Activated naive CD4-positive, alpha-beta T cell treated with anti-CD3 and anti-CD28 coated beads, Interleukin-2, amount 50 U/mL, for 72 hours (primary cell): Measurements from ENCODE around the gene DMC1. TPM values are rescaled to one million over a fixed set of nuclear protein-coding genes. Genes with fewer than 3 reads are reported as not detected.
A peak's percentile ranks its signal among the peaks of the same experiment; 100 is the strongest.
"Not testable (repeated sequence)": the region's sequence is repeated elsewhere in the genome, so short reads cannot be mapped to it uniquely, and the experiment has no call there.

Experiments
- ATAC-seq, 2 donors: fragments of 150-1000 bp; cut with Tn5 transposase; 2 replicates each; pipeline ENCODE4 v1.10.0; 2021; ENCODE audit warnings: mild to moderate bottlenecking in 2 of 2, moderate library complexity in 2 of 2
- DNase-seq, 2 donors: peaks; one replicate each; pipeline ENCODE4 v3.0.0; 2021 to 2022; ENCODE audit warnings: low spot score in 2 of 2
- H3K27ac Mint-ChIP-seq, 2 donors: one replicate each; pipeline ENCODE4 v1.8.0; 2022; ENCODE audit warnings: mild to moderate bottlenecking in 2 of 2, mixed read lengths in 2 of 2
- H3K36me3 Mint-ChIP-seq, 2 donors: one replicate each; pipeline ENCODE4 v1.8.0; 2022; ENCODE audit warnings: mixed read lengths in 2 of 2
- H3K9me3 Mint-ChIP-seq, 2 donors: one replicate each; pipeline ENCODE4 v1.8.0; 2022; ENCODE audit warnings: mixed read lengths in 2 of 2
- total RNA-seq, 2 donors: library from RNA; stranded (reverse); gene quantifications; one replicate each; pipeline ENCODE4 v1.2.3, GENCODE V29; 2022

DMC1 gene, protein sequence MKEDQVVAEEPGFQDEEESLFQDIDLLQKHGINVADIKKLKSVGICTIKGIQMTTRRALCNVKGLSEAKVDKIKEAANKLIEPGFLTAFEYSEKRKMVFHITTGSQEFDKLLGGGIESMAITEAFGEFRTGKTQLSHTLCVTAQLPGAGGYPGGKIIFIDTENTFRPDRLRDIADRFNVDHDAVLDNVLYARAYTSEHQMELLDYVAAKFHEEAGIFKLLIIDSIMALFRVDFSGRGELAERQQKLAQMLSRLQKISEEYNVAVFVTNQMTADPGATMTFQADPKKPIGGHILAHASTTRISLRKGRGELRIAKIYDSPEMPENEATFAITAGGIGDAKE
- 10 to 100 TPM; 10.8 to 21.1 TPM for total RNA-seq

DNA sequence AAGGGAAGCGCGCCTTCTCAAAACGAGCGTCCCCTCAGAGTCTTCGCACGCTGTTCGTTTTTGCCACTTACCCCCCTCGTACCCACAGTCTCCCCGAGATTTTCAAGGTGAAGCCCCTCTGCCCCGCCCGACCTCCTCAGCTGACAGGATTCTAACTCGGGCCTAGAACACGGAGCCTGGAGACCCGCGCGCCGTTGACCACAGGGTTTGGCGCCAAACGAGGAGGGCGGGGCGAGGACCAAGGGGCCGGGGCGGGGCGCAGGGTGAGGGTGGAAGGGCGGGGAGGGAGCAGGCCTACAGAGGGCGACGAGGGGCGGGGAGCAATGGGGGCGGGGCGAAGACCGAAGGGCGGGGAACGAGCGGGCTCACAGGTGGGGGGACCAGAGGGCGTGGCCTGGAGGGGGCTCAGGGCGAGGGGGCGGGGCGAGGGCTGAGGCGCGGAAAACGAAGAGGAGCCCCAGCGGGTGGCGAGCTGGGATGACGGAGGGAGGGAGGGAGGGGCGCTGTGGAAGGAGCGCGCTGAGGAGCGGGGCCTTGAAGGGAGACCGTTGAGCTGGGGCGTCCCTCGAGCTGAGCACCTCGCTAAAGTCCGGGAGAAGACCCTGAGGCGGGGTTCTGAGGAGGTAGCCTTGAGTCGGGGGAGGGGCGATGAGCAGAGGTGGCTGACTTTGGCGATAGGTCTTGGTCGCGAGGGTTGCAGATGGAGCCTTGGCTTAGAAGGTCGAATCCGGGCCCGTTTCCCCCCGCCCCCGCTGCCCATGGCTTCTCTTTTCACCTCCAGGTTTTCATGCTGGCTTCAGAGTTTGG, at the start of gene DMC1:
DMC1 (minus strand) TSS at position 212 of the 807 bp plus-strand sequence. CDS start 1,927 bp downstream, outside the sequence.
- Mint-ChIP-seq H3K9me3 (no peaks in the 10 kb centered on the region), H3K36me3 (peaks cover 5 to 19% of the 10 kb centered on the region in 2 donors), H3K27ac (peak within 1 kb of the TSS; percentile 96 to 99)
- ATAC-seq = peak; percentile 88 to 94
- DNase-seq = peak; percentile 91 to 94

- peaks cover 0 to 4% of the 10 kb centered on the region in 2 donors for H3K9me3 Mint-ChIP-seq
- ATAC-seq = no peak
- H3K27ac Mint-ChIP-seq = no peak overlapping the region
- DNase-seq = no peak
- peaks cover 0 to 14% of the 10 kb centered on the region in 2 donors for H3K36me3 Mint-ChIP-seq
These were observed 48.7 kb upstream of the DMC1 start for GRCh38 chr22:38618682-38619081.

DNA sequence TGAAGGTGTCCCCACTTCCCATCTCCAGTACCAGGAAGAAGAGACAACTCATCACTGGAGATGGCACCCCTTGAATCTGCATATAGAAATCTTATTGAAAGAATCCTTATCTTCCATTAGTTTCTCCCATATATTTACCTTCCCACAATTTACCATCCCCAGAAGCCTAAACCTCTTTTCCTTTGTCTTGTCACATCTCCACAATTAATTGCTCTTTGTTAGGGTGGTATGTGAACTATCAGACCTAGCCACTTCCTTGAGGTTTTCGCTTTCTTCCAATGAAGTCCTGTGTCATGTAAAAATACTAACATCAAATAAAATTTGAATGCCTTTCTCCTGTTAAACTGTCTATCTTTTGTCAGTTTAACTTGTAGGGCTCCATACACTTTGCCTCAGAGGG, 48.3 kb upstream of the DMC1 start:
- Mint-ChIP-seq H3K27ac (no peak overlapping the region), H3K9me3 (peaks cover 0 to 4% of the 10 kb centered on the region in 2 donors), H3K36me3 (peaks cover 0 to 14% of the 10 kb centered on the region in 2 donors)
- no peak for DNase-seq
- no peak for ATAC-seq

DNA sequence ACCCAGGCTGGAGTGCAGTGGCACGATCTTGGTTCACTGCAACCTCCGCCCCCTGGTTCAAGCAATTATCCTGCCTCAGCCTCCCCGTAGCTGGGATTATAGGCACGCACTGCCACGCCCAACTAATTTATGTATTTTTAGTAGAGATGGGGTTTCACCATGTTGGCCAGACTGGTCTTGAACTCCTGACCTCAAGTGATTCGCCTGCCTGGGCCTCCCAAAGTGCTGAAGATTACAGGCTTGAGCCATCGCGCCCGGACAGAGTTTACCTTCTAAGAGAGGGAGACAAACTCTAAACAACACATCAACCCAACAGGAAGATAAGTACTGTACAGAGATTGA, 45.1 kb upstream of the DMC1 start:
- ATAC-seq, H3K9me3 Mint-ChIP-seq, DNase-seq, H3K27ac Mint-ChIP-seq: not testable (repeated sequence)
- H3K36me3 Mint-ChIP-seq = peaks cover 0 to 14% of the 10 kb centered on the region in 2 donors

DNA sequence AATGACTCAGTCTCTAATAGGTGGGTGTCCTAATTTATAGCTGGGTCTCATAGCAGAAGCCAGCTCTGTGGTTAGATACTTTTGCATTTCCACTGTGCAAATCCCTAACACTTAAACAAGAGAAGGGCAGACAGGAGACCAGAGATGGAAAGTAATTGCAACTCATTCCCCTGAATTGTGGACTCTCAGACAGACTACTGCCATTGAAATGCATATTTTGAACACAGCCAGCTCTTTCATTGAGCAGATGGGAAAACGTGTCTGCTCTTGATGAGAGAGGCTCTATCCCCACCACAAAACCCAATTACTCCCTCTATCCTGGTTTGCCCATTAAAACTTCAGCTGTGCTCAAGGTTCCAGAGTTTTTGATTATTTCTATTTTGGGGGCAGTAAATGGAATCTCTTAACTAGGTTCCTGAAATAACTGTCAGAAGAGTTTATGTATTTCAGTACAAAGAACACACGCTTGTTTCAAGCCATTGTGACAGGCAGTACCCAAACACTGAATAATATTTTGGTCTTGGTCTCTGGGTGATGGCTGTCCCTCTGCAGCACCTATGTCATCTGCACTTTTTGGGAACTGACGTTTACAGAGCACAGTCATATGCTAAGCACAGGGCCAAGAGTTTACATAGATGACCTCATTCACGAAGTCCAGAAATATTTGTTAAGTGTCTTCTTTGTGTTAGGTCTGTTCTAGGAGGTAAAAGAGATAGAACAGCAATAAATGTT, 44.5 kb upstream of the DMC1 start:
- DNase-seq (peak in 1 of 2 donors; percentile 0), ATAC-seq (no peak)
- no peak overlapping the region for H3K27ac Mint-ChIP-seq
- peaks cover 0 to 14% of the 10 kb centered on the region in 2 donors for H3K36me3 Mint-ChIP-seq
- H3K9me3 Mint-ChIP-seq = peaks cover 0 to 4% of the 10 kb centered on the region in 2 donors

DNA sequence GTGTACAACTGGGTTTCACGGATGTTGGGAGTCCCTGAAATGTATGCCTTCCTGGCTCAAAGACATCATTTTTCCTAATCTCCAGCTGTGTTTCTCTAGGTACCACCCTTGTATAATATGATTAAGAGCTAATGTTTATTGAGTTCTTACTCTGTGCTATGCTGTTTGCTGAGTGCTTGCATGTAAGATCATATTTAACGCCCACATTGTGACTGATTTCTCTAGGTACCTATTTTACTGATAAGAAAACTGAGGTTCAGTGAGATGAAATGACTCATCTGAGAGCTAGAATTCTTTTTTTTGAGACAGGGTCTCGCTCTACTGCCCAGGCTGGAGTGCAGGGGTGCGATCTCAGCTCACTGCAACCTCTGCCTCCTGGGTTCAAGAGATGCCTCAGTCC, 43.6 kb upstream of the DMC1 start:
- H3K36me3 Mint-ChIP-seq = peaks cover 0 to 10% of the 10 kb centered on the region in 2 donors
- H3K27ac Mint-ChIP-seq = no peak overlapping the region
- DNase-seq = no peak
- H3K9me3 Mint-ChIP-seq = peaks cover 0 to 4% of the 10 kb centered on the region in 2 donors
- peak; percentile 61 to 88 for ATAC-seq

GRCh38 chr22:38612217-38613006, 42.4 kb upstream of the DMC1 start:
- Mint-ChIP-seq H3K27ac (no peak overlapping the region), H3K36me3 (no peaks in the 10 kb centered on the region), H3K9me3 (no peaks in the 10 kb centered on the region)
- ATAC-seq (no peak), DNase-seq (peak in 1 of 2 donors; percentile 7)

DNA sequence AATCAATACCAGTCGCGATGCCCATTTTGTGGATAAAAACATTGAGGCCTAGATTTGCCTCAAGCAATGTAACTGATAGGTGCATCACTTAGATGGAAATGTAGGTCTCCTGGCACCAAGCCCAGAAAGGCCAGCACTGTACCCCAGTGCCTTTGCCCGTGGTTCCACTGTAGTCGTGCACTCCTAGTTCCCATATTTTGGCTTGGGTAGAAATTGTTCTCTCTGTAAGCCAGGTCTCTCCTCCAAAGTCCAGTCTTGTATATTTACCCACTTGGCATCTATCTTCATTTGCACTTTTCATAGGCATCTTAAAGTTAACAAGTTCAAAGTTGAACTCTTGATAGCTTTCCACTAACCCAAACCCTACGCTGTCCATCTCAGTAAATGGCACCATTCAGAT, 41.6 kb upstream of the DMC1 start:
- ATAC-seq (no peak), DNase-seq (peak in 1 of 2 donors; percentile 2)
- Mint-ChIP-seq H3K27ac (no peak overlapping the region), H3K9me3 (no peaks in the 10 kb centered on the region), H3K36me3 (no peaks in the 10 kb centered on the region)

DNA sequence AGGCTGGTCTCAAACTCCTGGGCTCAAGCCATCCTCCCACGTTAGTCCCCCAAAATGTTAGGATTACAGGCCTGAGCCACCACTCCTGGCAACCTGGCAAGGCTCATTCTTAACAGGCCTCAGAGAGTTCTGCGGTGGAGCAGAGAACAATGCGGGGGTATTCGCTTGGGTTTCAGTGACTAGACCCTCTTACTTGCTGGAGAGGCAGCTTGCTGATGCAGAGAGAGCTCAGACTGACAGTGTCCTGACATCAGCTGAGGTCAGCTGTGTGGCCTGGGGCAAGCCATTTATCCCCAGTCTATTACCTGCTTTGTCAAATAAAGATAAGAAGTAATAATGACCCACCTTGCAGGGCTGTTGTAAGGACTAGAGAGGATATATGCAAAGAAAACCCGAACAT, 40.3 kb upstream of the DMC1 start:
- H3K9me3 Mint-ChIP-seq = no peaks in the 10 kb centered on the region
- H3K36me3 Mint-ChIP-seq = no peaks in the 10 kb centered on the region
- H3K27ac Mint-ChIP-seq = no peak overlapping the region
- DNase-seq (peak in 1 of 2 donors; percentile 4), ATAC-seq (no peak)

- H3K27ac Mint-ChIP-seq = peak overlapping the region in 1 of 2 donors; percentile 79
- H3K9me3 Mint-ChIP-seq = no peaks in the 10 kb centered on the region
- no peak for ATAC-seq
- peak in 1 of 2 donors; percentile 25 for DNase-seq
- H3K36me3 Mint-ChIP-seq = no peaks in the 10 kb centered on the region
These were observed 39.2 kb upstream of the DMC1 start for GRCh38 chr22:38608992-38609750.

DNA sequence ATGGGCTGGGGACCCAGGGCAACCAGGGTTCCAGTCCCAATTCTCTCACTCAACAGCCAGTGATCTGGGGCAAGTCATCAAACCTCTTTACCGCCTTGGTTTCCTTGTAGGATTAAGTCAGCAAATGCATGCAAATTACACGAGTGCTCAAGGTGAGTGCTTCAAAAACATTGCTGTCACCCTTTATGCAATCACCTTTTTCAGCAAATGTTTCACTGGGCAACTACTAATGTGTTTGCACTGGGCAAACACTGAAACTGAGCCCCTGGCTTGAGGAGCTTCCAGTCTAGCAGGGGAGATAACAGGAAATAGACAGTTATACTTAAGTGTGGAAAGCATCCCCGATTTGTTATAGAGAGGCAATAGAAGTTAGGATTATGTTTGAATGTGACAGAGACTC, 37.7 kb upstream of the DMC1 start:
- Mint-ChIP-seq H3K9me3 (no peaks in the 10 kb centered on the region), H3K27ac (no peak overlapping the region), H3K36me3 (no peaks in the 10 kb centered on the region)
- ATAC-seq (no peak), DNase-seq (peak in 1 of 2 donors; percentile 21)

DNA sequence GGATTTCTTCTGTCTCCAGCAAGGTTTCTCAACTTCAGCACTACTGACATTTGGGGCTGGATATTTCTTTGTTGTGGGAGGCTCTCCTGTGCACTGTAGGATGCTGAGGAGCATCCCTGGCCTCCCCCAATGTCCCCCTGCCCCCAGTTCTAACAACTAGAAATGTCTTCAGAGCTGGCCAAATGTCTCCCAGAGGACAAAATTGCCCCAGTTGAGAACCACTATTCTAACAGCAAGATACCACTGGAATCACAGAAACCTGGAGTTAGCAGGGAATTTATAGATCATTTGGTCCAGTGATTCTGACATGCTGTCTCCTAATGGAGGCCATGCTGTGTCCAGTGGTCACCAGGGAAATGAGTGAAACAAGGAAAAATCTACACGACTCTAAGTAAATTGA, 32.2 kb upstream of the DMC1 start:
- no peak overlapping the region for H3K27ac Mint-ChIP-seq

GRCh38 chr22:38601221-38601764, 31.3 kb upstream of the DMC1 start:
- no peak overlapping the region for H3K27ac Mint-ChIP-seq
- peak in 1 of 2 donors; percentile 76 for ATAC-seq
- H3K9me3 Mint-ChIP-seq = no peaks in the 10 kb centered on the region
- DNase-seq = peak in 1 of 2 donors; percentile 11
- no peaks in the 10 kb centered on the region for H3K36me3 Mint-ChIP-seq

More for the DNA sequence above, 32.2 kb upstream of the DMC1 start:
- no peaks in the 10 kb centered on the region for H3K36me3 Mint-ChIP-seq
- no peak for DNase-seq
- no peak for ATAC-seq
- no peaks in the 10 kb centered on the region for H3K9me3 Mint-ChIP-seq

GRCh38 chr22:38599466-38599865, 29.5 kb upstream of the DMC1 start:
- DNase-seq = peak in 1 of 2 donors; percentile 4
- ATAC-seq = no peak
- Mint-ChIP-seq H3K36me3 (no peaks in the 10 kb centered on the region), H3K9me3 (no peaks in the 10 kb centered on the region), H3K27ac (no peak overlapping the region)

- DNase-seq, H3K36me3 Mint-ChIP-seq, H3K9me3 Mint-ChIP-seq, ATAC-seq: not testable (repeated sequence)
- peak overlapping the region in 1 of 2 donors; percentile 15 for H3K27ac Mint-ChIP-seq
These were observed 12.9 kb upstream of the DMC1 start for GRCh38 chr22:38582923-38583322.
